Panc1 (cell line): ENCODE measurements around the gene GSG1.

Source experiments
- CTCF ChIP-seq: fragments of 450-650 bp; IDR thresholded peaks from 2 replicates; pipeline ENCODE4 v1.5.1; 2017; ENCODE audit warnings: mild to moderate bottlenecking
- POLR2AphosphoS5 ChIP-seq: IDR thresholded peaks from 2 replicates; pipeline ENCODE4 v1.6.1; 2012; ENCODE audit warnings: mild to moderate bottlenecking, low read depth, low read length, moderate library complexity
- REST ChIP-seq, 2 experiments: IDR thresholded peaks; 2 replicates each; pipeline ENCODE4 v1.6.1; 2011 to 2012; ENCODE audit warnings: low read depth in 2 of 2, control low read depth in 1 of 2, low read length in 1 of 2, mild to moderate bottlenecking in 1 of 2, moderate library complexity in 1 of 2; ENCODE audit not compliant: insufficient read depth in 1 of 2

- TF ChIP-seq REST (IDR thresholded peaks at IDR 0.05; ENCODE audit: insufficient read depth in 1 of 2, low read depth in 2 of 2, low read length in 1 of 2) = no peak
- no peak for TF ChIP-seq CTCF
- TF ChIP-seq POLR2AphosphoS5 = no peak
Measured at GRCh38 chr12:13045816-13046215, 57.7 kb downstream of the GSG1 start.
